Activated effector memory CD4-positive, alpha-beta T cell treated with Interleukin-2 at 50 U/mL for 16 hours (primary cell): ENCODE measurements around the gene ZNF142.

Experiments
- DNase-seq: peaks from one replicate; pipeline ENCODE4 v3.0.0-alpha.2; 2020

The ZNF142 gene

GRCh38 chr2:218648787-218649100 lies 10.7 kb downstream of the ZNF142 start:
- no peak for DNase-seq

GRCh38 chr2:218648088-218648786 lies 11.2 kb downstream of the ZNF142 start:
- DNase-seq = peak; percentile 24

- no peak for DNase-seq
These were observed 14.3 kb downstream of the ZNF142 start for GRCh38 chr2:218645126-218645525.

- DNase-seq = no peak
These were observed 14.7 kb downstream of the ZNF142 start for GRCh38 chr2:218644721-218645120.

- no peak for DNase-seq
These were observed 15.6 kb downstream of the ZNF142 start for GRCh38 chr2:218643751-218644310.

- no peak for DNase-seq
These were observed 16.6 kb downstream of the ZNF142 start for GRCh38 chr2:218642786-218643185.

GRCh38 chr2:218642121-218642656 lies 17.2 kb downstream of the ZNF142 start:
- DNase-seq = no peak

GRCh38 chr2:218638372-218638771 lies 21.1 kb downstream of the ZNF142 start:
- DNase-seq = no peak

- no peak for DNase-seq
These were observed 23.7 kb downstream of the ZNF142 start for GRCh38 chr2:218635719-218636118.

GRCh38 chr2:218631837-218632236 lies 27.6 kb downstream of the ZNF142 start:
- no peak for DNase-seq

- DNase-seq = no peak
These were observed 31.5 kb downstream of the ZNF142 start for GRCh38 chr2:218627939-218628338.

GRCh38 chr2:218626369-218626768 lies 33.1 kb downstream of the ZNF142 start:
- DNase-seq = no peak

GRCh38 chr2:218623366-218623705 lies 36.1 kb downstream of the ZNF142 start:
- no peak for DNase-seq

GRCh38 chr2:218622606-218623365 lies 36.6 kb downstream of the ZNF142 start:
- no peak for DNase-seq

- no peak for DNase-seq
These were observed 38.4 kb downstream of the ZNF142 start for GRCh38 chr2:218621007-218621406.

GRCh38 chr2:218618102-218618860 lies 41.1 kb downstream of the ZNF142 start:
- DNase-seq = no peak

- DNase-seq = no peak
These were observed 43.5 kb downstream of the ZNF142 start for GRCh38 chr2:218615868-218616315.

GRCh38 chr2:218607436-218608115 lies 51.8 kb downstream of the ZNF142 start, which contains the start of gene PLCD4:
Gene PLCD4 (plus strand): TSS chr2:218607899. CDS start chr2:218615740, 7,841 bp downstream.
- DNase-seq = no peak

GRCh38 chr2:218605432-218605831 lies 54.0 kb downstream of the ZNF142 start:
- no peak for DNase-seq
